HEK293T (cell line): ENCODE data around the gene RUVBL1.
A peak's percentile ranks its signal among the peaks of the same experiment; 100 is the strongest.

Experiments used
- CTCF ChIA-PET: fragments of 350-600 bp; formaldehyde crosslinking; extraction: SDS; loops from one replicate; lab custom pipeline; 2021; ENCODE audit warnings: antibody characterized with exemption, inconsistent platforms; lab: Yijun Ruan, JAX
- POLR2A ChIA-PET: fragments of 350-600 bp; formaldehyde crosslinking; extraction: SDS; loops from one replicate; lab custom pipeline; 2020; ENCODE audit warnings: antibody characterized with exemption, inconsistent platforms; lab: Yijun Ruan, JAX
- DNase-seq: peaks from one replicate; pipeline ENCODE4 v3.0.0; 2012; ENCODE audit warnings: mixed read lengths; ENCODE audit errors: extremely low spot score
- ARNT ChIP-seq: fragments of 450-650 bp; IDR thresholded peaks from 2 replicates; pipeline ENCODE4 v1.6.1; 2017; ENCODE audit warnings: mild to moderate bottlenecking
- BHLHE40 ChIP-seq: fragments of 450-650 bp; IDR thresholded peaks from 2 replicates; pipeline ENCODE4 v1.6.1; 2016; ENCODE audit warnings: mild to moderate bottlenecking, moderate library complexity, borderline replicate concordance
- CTBP1 ChIP-seq: fragments of 450-650 bp; IDR thresholded peaks from 2 replicates; pipeline ENCODE4 v1.6.1; 2016; ENCODE audit warnings: borderline replicate concordance
- ELF4 ChIP-seq: fragments of 450-650 bp; IDR thresholded peaks from 2 replicates; pipeline ENCODE4 v1.6.1; 2017; ENCODE audit warnings: antibody characterized with exemption
- FOXA1 ChIP-seq: fragments of 450-650 bp; IDR thresholded peaks from 2 replicates; pipeline ENCODE4 v1.6.1; 2016; ENCODE audit warnings: mild to moderate bottlenecking
- FOXK2 ChIP-seq: fragments of 450-650 bp; IDR thresholded peaks from 2 replicates; pipeline ENCODE4 v1.6.1; 2016; ENCODE audit warnings: mild to moderate bottlenecking
- FOXM1 ChIP-seq: fragments of 450-650 bp; IDR thresholded peaks from 2 replicates; pipeline ENCODE4 v1.6.1; 2017; ENCODE audit warnings: mild to moderate bottlenecking, borderline replicate concordance
- HDGF ChIP-seq: fragments of 450-650 bp; IDR thresholded peaks from 2 replicates; pipeline ENCODE4 v1.6.1; 2017; ENCODE audit warnings: antibody characterized with exemption, borderline replicate concordance
- L3MBTL2 ChIP-seq: fragments of 450-650 bp; conservative IDR thresholded peaks from 2 replicates; pipeline ENCODE4 v1.6.1; 2016; ENCODE audit warnings: mild to moderate bottlenecking
- LEF1 ChIP-seq: fragments of 450-650 bp; IDR thresholded peaks from 2 replicates; pipeline ENCODE4 v1.6.1; 2017; ENCODE audit warnings: mild to moderate bottlenecking, borderline replicate concordance
- NFRKB ChIP-seq: fragments of 450-650 bp; IDR thresholded peaks from 2 replicates; pipeline ENCODE4 v1.6.1; 2016; ENCODE audit warnings: mild to moderate bottlenecking, moderate library complexity
- PKNOX1 ChIP-seq: fragments of 450-650 bp; IDR thresholded peaks from 2 replicates; pipeline ENCODE4 v1.6.1; 2016
- SP1 ChIP-seq: fragments of 450-650 bp; IDR thresholded peaks from 2 replicates; pipeline ENCODE4 v1.6.1; 2017
- SUZ12 ChIP-seq: fragments of 450-650 bp; IDR thresholded peaks from 2 replicates; pipeline ENCODE4 v1.6.1; 2016; ENCODE audit warnings: mild to moderate bottlenecking
- TARDBP ChIP-seq: fragments of 450-650 bp; IDR thresholded peaks from 2 replicates; pipeline ENCODE4 v1.6.1; 2016
- ZNF384 ChIP-seq: fragments of 450-650 bp; IDR thresholded peaks from 2 replicates; pipeline ENCODE4 v1.6.1; 2016

Gene RUVBL1

GRCh38 chr3:128153156-128154041 is 29.8 kb upstream of the RUVBL1 start, which contains the start of gene EEFSEC:
TSS of gene EEFSEC (plus strand) at chr3:128153481. CDS start at chr3:128153508, 27 bp downstream.
- TF ChIP-seq NFRKB (no peak), ELF4 (peak; percentile 50; the same call in 1 of the 2 replicates), L3MBTL2 (peak; percentile 75), FOXM1 (peak; percentile 58; the same call in 1 of the 2 replicates), SUZ12 (no peak), PKNOX1 (0 out of 2 replicates have a peak, but pooled peaks have one; percentile 16)
- DNase-seq, result peak; percentile 80
- ChIA-PET CTCF (interaction anchor here (0.6 to 1.0 kb wide), 2 partner anchors 16 to 311 kb away, joined by 3 to 5 read pairs; no protein-coding TSS in a partner anchor), POLR2A (interaction anchor here (0.6 to 1.9 kb wide), 7 partner anchors 9 to 58 kb away, joined by 3 to 18 read pairs (median 5); partner anchors contain the start of gene RUVBL1)

GRCh38 chr3:128152419-128153155 is 29.0 kb upstream of the RUVBL1 start:
- no peak for DNase-seq
- ChIA-PET CTCF (interaction anchor here (1.0 kb wide), 1 partner anchor 17 kb away, joined by 3 read pairs; no protein-coding TSS in a partner anchor), POLR2A (interaction anchor here (0.6 to 1.9 kb wide), 5 partner anchors 8 to 57 kb away, joined by 3 to 18 read pairs (median 5); partner anchors contain the start of gene RUVBL1)
- no peak for TF ChIP-seq L3MBTL2
- TF ChIP-seq FOXA1, result no peak
- TF ChIP-seq SUZ12, result no peak
- no peak for TF ChIP-seq HDGF
- TF ChIP-seq FOXK2, result no peak
- no peak for TF ChIP-seq CTBP1
- no peak for TF ChIP-seq NFRKB
- TF ChIP-seq LEF1, result no peak
- TF ChIP-seq ELF4, result no peak
- no peak for TF ChIP-seq PKNOX1
- no peak for TF ChIP-seq FOXM1
- no peak for TF ChIP-seq BHLHE40

GRCh38 chr3:128151758-128152274 is 28.2 kb upstream of the RUVBL1 start:
- no peak for TF ChIP-seq LEF1
- no peak for TF ChIP-seq SP1
- no peak for TF ChIP-seq ELF4
- TF ChIP-seq BHLHE40, result no peak
- no peak for TF ChIP-seq CTBP1
- no peak for TF ChIP-seq SUZ12
- no peak for TF ChIP-seq ARNT
- TF ChIP-seq FOXK2, result no peak
- no peak for TF ChIP-seq TARDBP
- no peak for TF ChIP-seq FOXA1
- no peak for TF ChIP-seq ZNF384
- no peak for TF ChIP-seq HDGF
- TF ChIP-seq FOXM1, result no peak
- TF ChIP-seq NFRKB, result no peak
- no peak for DNase-seq
- POLR2A ChIA-PET, result interaction anchor here (1.9 kb wide), 1 partner anchor 28 kb away, joined by 18 read pairs; the partner anchor contains the start of gene RUVBL1
- CTCF ChIA-PET, result no interaction called here

- DNase-seq, result no peak
- POLR2A ChIA-PET, result no interaction called here
- no peak for TF ChIP-seq LEF1
- no peak for TF ChIP-seq ZNF384
- no peak for TF ChIP-seq BHLHE40
- TF ChIP-seq FOXK2, result no peak
- TF ChIP-seq ELF4, result no peak
- TF ChIP-seq SUZ12, result no peak
- TF ChIP-seq SP1, result no peak
- no peak for TF ChIP-seq L3MBTL2
- TF ChIP-seq FOXM1, result no peak
- no peak for TF ChIP-seq TARDBP
- no peak for TF ChIP-seq FOXA1
- no peak for TF ChIP-seq NFRKB
- no peak for TF ChIP-seq HDGF
- no peak for TF ChIP-seq CTBP1
- no peak for TF ChIP-seq ARNT
- no peak for TF ChIP-seq PKNOX1
- CTCF ChIA-PET, result no interaction called here
These were observed 26.0 kb upstream of the RUVBL1 start for GRCh38 chr3:128149650-128150049.

- CTCF ChIA-PET, result no interaction called here
- no peak for DNase-seq
- TF ChIP-seq L3MBTL2, result no peak
- no peak for TF ChIP-seq PKNOX1
- TF ChIP-seq CTBP1, result no peak
- no peak for TF ChIP-seq ZNF384
- no peak for TF ChIP-seq ARNT
- no peak for TF ChIP-seq FOXA1
- no peak for TF ChIP-seq FOXM1
- TF ChIP-seq SP1, result no peak
- no peak for TF ChIP-seq ELF4
- TF ChIP-seq TARDBP, result no peak
- no peak for TF ChIP-seq NFRKB
- TF ChIP-seq HDGF, result no peak
- TF ChIP-seq LEF1, result no peak
- TF ChIP-seq BHLHE40, result no peak
- TF ChIP-seq FOXK2, result no peak
- no peak for TF ChIP-seq SUZ12
- POLR2A ChIA-PET, result no interaction called here
These were observed 22.6 kb upstream of the RUVBL1 start for GRCh38 chr3:128146201-128146600.
